ENCODE data around the gene SNX17.

SNX17 gene

DNA sequence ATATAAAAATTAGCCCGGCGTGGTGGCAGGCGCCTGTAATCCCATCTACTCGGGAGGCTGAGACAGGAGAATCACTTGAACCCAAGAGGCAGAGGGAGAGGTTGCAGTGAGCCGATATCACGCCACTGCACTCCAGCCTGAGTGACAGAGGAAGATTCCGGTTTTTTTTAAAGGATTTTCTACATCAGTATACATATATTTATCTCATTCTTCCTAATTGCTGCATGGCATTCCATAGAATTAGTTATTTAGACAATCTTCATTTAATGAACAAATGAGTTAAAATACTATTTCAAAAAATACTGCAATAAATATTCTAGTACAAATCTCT is 15.9 kb upstream of the SNX17 start:
- TF ChIP-seq, protein P1, sequence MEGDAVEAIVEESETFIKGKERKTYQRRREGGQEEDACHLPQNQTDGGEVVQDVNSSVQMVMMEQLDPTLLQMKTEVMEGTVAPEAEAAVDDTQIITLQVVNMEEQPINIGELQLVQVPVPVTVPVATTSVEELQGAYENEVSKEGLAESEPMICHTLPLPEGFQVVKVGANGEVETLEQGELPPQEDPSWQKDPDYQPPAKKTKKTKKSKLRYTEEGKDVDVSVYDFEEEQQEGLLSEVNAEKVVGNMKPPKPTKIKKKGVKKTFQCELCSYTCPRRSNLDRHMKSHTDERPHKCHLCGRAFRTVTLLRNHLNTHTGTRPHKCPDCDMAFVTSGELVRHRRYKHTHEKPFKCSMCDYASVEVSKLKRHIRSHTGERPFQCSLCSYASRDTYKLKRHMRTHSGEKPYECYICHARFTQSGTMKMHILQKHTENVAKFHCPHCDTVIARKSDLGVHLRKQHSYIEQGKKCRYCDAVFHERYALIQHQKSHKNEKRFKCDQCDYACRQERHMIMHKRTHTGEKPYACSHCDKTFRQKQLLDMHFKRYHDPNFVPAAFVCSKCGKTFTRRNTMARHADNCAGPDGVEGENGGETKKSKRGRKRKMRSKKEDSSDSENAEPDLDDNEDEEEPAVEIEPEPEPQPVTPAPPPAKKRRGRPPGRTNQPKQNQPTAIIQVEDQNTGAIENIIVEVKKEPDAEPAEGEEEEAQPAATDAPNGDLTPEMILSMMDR (conservative IDR thresholded peaks at IDR 0.05) = no peak
- TF ChIP-seq ZFX (IDR thresholded peaks at IDR 0.05) = no peak
- no peak overlapping the region for H3K27ac ChIP-seq

DNA sequence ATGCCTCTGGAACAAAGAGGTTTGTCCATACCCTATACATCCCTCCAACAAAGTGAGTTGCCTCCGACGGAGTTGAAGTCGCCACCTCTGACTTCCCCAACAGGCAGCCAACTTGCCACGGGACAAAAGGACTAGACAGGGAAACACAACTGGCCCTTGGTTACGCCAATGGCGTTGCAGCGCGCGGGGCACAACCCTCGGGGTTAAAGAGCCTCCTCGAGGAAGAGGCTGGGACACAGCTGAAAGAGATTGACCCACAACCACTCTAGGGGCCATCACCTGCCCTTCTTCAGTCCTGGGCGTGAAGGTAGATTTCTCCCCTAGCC is 14.4 kb upstream of the SNX17 start:
- peak overlapping the region; percentile 88 for H3K27ac ChIP-seq
- TF ChIP-seq, protein P1 (conservative IDR thresholded peaks at IDR 0.05) = no peak
- no peak for TF ChIP-seq ZFX (IDR thresholded peaks at IDR 0.05)

DNA sequence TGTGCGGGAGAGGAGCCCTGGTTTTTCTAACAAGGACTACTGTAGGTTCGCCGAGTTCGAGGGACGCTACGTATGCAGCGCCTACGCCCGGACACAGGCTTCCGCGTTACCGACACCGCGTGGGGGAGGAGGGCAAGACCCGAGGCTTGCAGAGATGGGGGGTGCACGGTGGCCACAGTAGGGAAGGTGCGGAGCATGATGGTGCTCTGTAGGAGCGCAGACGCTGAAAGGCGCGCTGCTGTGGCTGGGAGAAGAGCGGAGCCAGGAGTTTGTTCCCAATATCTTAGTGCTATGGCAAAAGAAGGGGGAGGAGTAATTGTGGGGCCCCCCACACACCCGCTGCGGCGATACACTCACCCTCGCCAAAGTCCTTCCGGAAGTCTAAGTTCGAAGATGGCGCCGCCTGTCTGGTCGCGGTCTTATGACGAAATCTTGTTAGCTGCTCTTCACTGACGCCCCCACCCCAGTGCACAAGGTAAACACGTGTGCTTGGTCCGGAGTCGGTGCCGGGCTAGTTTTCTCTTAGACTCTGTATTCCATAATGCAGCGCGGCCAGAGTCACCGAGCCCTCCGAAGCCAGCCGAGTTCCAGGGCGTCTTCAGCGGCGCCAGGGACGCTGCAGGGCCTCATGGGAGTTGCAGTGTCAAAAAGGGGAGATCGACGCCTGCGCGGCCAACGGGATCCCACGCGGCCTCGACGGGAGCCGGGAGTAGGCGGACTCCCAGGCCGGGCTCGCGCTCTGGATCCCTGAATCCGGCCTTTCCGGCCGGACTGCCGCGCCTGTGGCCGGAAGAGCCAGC is 13.8 kb upstream of the SNX17 start, which contains the start of gene GTF3C2:
TSS of gene GTF3C2 (minus strand) at position 383 of the 800 bp plus-strand sequence. CDS start 13,210 bp downstream, outside the sequence.
- H3K27ac ChIP-seq = peak within 1 kb of the TSS; percentile 88
- TF ChIP-seq ZFX (IDR thresholded peaks at IDR 0.05) = no peak
- TF ChIP-seq, protein P1 (conservative IDR thresholded peaks at IDR 0.05) = no peak

DNA sequence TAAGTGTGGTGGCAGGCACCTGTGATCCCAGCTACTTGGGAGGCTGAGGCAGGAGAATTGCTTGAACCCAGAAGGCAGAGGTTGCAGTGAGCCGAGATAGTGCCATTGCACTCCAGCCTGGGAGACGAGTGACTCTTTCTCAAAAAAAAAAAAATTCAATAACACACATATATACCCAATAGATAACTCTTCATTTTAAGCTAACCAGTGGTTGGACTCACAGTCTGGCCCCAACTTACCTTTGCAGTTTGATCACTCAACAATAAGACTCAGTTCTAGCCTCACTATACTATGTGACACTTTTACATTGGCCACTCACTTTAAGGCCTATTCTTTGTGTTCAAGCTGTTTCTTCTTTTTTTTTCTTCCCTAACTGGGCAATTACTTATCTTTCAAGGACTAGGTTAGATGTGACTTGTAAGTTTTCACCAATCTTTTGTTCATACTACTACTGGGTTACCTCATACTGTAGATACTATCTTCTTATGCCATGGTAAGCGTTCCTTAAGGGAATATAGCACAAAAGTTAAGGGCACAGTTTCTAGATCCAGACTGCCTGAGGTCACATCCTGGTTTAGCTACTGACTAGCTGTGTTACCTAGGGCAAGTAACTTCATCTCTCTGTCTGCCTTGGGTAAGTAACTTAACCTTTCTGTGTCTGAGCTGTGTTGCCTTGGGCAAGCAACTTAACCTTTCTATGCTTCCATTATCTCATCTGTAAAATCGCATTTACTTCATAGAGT is 7.6 kb upstream of the SNX17 start:
- H3K27ac ChIP-seq = no peak overlapping the region
- TF ChIP-seq, protein P1 (conservative IDR thresholded peaks at IDR 0.05) = no peak
- TF ChIP-seq ZFX (IDR thresholded peaks at IDR 0.05) = no peak

DNA sequence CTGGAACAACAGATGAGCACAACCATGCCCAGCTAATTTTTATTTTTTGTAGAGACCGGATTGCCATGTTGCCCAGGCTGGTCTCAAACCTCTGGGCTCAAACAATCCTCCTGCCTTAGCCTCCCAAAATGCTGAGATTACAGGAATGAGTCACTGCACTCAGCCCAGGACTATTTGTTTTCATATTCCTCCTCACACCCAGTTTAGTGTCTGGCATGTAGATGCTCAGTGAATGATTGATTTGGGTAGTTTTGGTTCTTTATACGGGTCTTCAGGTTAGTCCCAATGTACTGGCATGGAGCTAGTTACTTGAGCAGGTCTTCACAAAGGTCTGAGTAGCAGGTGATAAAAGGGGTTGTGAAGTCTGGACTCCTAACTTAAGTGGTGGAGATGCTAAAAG is 6.5 kb upstream of the SNX17 start:
- TF ChIP-seq ZFX (IDR thresholded peaks at IDR 0.05) = no peak
- TF ChIP-seq, protein P1 (conservative IDR thresholded peaks at IDR 0.05) = no peak
- no peak overlapping the region for H3K27ac ChIP-seq

DNA sequence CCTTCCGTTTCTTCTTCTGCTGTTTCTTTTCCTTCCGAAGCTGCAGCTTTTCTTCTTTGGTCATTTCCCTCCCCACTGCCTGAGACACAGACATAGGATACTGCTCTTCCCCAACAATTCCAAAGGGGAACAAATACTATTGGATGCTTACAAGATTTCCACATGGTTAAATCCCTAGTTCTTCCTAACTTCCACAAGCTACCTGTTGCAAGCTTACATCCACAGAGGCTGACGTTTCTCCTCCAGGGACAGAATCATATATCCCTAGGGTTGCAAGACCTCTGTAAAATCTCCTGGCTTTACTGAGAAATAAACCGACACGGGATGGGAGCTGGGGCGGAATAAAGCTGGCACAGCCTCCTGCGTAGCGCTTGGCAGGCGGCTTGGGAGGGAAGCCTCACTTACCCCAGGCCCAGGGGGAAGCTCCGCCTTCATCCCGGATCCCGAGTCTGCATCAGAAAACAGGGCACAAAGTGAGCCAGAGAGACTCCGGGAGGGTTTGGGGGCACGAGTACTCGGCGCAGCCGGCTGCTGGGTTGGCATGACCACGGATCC is 868 bp upstream of the SNX17 start:
- peak overlapping the region; percentile 95 for H3K27ac ChIP-seq
- TF ChIP-seq ZFX (IDR thresholded peaks at IDR 0.05) = no peak
- TF ChIP-seq, protein P1 (conservative IDR thresholded peaks at IDR 0.05) = no peak

Data from C4-2B (cell line).